H1 (cell line): ENCODE results near the gene PALM. TPM values are rescaled to one million over a fixed set of nuclear protein-coding genes. Genes with fewer than 3 reads are reported as not detected.
"Not testable (repeated sequence)": the region's sequence is repeated elsewhere in the genome, so short reads cannot be mapped to it uniquely, and the experiment has no call there.

Experiments
- CTCF ChIA-PET: fragments of 300-600 bp; sonication (Branson Sonifier 250); formaldehyde crosslinking; loops from one replicate; lab custom pipeline; 2021; ENCODE audit not compliant: partially characterized antibody; lab: Charles Lee
- POLR2A ChIA-PET: fragments of 300-600 bp; sonication (Branson Sonifier 250); formaldehyde crosslinking; loops from one replicate; lab custom pipeline; 2021; ENCODE audit warnings: inconsistent platforms; ENCODE audit not compliant: partially characterized antibody; lab: Charles Lee
- DNase-seq, 2 experiments: peaks; one replicate each; pipeline versions ENCODE4 v3.0.0 to v3.0.0-alpha.2; 2010 to 2022; ENCODE audit warnings: low spot score in 2 of 2, low read depth in 1 of 2, mixed read lengths in 1 of 2
- FAIRE-seq: peaks from 2 replicates; lab custom pipeline; 2011; peaks lifted over from hg19 to GRCh38; lab: Jason Lieb, UNC
- H2AFZ ChIP-seq: 2 replicates; pipeline ENCODE4 v1.8.1; 2012; ENCODE audit warnings: low read length, inconsistent platforms
- H2AK5ac ChIP-seq: 2 replicates; pipeline ENCODE4 v1.6.1; 2013; ENCODE audit warnings: low read depth, low read length
- H2BK120ac ChIP-seq: replicated peaks from 2 replicates; pipeline ENCODE3; 2013; ENCODE audit warnings: low read depth, low read length, inconsistent platforms
- H2BK12ac ChIP-seq: 2 replicates; pipeline ENCODE4 v1.6.1; 2013; ENCODE audit warnings: low read depth, low read length
- H2BK15ac ChIP-seq: 2 replicates; pipeline ENCODE4 v1.6.1; 2013; ENCODE audit warnings: low read length
- H2BK20ac ChIP-seq: 2 replicates; pipeline ENCODE4 v1.6.1; 2013; ENCODE audit warnings: low read length
- H2BK5ac ChIP-seq: 2 replicates; pipeline ENCODE4 v1.6.1; 2013; ENCODE audit warnings: low read depth, low read length
- H3K14ac ChIP-seq: 2 replicates; pipeline ENCODE4 v1.6.1; 2013; ENCODE audit warnings: inconsistent platforms; ENCODE audit not compliant: insufficient read length
- H3K18ac ChIP-seq: 2 replicates; pipeline ENCODE4 v1.6.1; 2013; ENCODE audit warnings: low read length; ENCODE audit errors: extremely low read depth
- H3K23ac ChIP-seq: 2 replicates; pipeline ENCODE4 v1.6.1; 2013; ENCODE audit warnings: inconsistent platforms; ENCODE audit not compliant: insufficient read length
- H3K23me2 ChIP-seq: 2 replicates; pipeline ENCODE4 v1.6.1; 2013; ENCODE audit warnings: low read depth, low read length
- H3K27ac ChIP-seq: 2 replicates; pipeline ENCODE4 v1.6.1; 2011; ENCODE audit warnings: low read depth, low read length, inconsistent platforms
- H3K27me3 ChIP-seq, 4 experiments: replicated peaks in 1 of 4; 1 replicate in 1 of 4; 2 replicates in 3 of 4; pipeline versions ENCODE4 v1.6.1 to v1.8.1; 2011 to 2013; ENCODE audit warnings: low read length in 3 of 4, mild to moderate bottlenecking in 3 of 4, inconsistent platforms in 2 of 4, mixed read lengths in 2 of 4, moderate library complexity in 1 of 4; ENCODE audit not compliant: control insufficient read depth in 3 of 4, insufficient read depth in 3 of 4; ENCODE audit errors: extremely low read depth in 1 of 4
- H3K36me3 ChIP-seq, 4 experiments: 2 replicates each; pipeline versions ENCODE4 v1.6.1 to v1.8.1; 2011 to 2013; ENCODE audit warnings: mild to moderate bottlenecking in 4 of 4, low read length in 3 of 4, moderate library complexity in 2 of 4, control low read depth in 1 of 4, inconsistent platforms in 1 of 4; ENCODE audit not compliant: insufficient read depth in 4 of 4, control insufficient read depth in 2 of 4
- H3K4ac ChIP-seq: replicated peaks from 2 replicates; pipeline ENCODE3; 2013; ENCODE audit warnings: low read length, low read depth, mixed read lengths, inconsistent platforms; ENCODE audit not compliant: insufficient read length
- H3K4me1 ChIP-seq, 4 experiments: replicated peaks in 1 of 4; 1 replicate in 1 of 4; 2 replicates in 3 of 4; pipeline versions ENCODE4 v1.6.1 to v1.8.1; 2011 to 2013; ENCODE audit warnings: low read length in 3 of 4, inconsistent platforms in 2 of 4, mixed read lengths in 1 of 4; ENCODE audit not compliant: insufficient read depth in 4 of 4, control insufficient read depth in 3 of 4
- H3K4me2 ChIP-seq, 2 experiments: 2 replicates each; pipeline versions ENCODE4 v1.6.1 to v1.8.1; 2011 to 2013; ENCODE audit warnings: low read depth in 2 of 2, low read length in 2 of 2, control low read depth in 1 of 2, inconsistent platforms in 1 of 2, mild to moderate bottlenecking in 1 of 2; ENCODE audit not compliant: insufficient read depth in 1 of 2
- H3K4me3 ChIP-seq, 4 experiments: fragments of 200-600, 300-600 bp in 1 of 4; sonication (generic), shearing (Covaris generic), sonication (Bioruptor Twin) in 1 of 4; 2 replicates each; pipeline versions ENCODE4 v1.5.1 to v1.8.1; 2011 to 2016; ENCODE audit warnings: low read length in 4 of 4, low read depth in 3 of 4, control low read depth in 2 of 4, inconsistent platforms in 2 of 4, mild to moderate bottlenecking in 2 of 4, mixed read lengths in 1 of 4, moderate library complexity in 1 of 4; ENCODE audit not compliant: insufficient read depth in 2 of 4; ENCODE audit errors: extremely low read depth in 1 of 4
- H3K56ac ChIP-seq: replicated peaks from 2 replicates; pipeline ENCODE3; 2013; ENCODE audit warnings: low read depth, mild to moderate bottlenecking, mixed read lengths, low read length, inconsistent platforms; ENCODE audit not compliant: insufficient read length
- H3K79me1 ChIP-seq: 2 replicates; pipeline ENCODE4 v1.6.1; 2013; ENCODE audit warnings: low read depth, low read length, control low read depth
- H3K79me2 ChIP-seq, 2 experiments: 2 replicates each; pipeline versions ENCODE4 v1.6.1 to v1.8.1; 2012 to 2013; ENCODE audit warnings: low read length in 2 of 2, mild to moderate bottlenecking in 2 of 2, inconsistent platforms in 1 of 2; ENCODE audit not compliant: insufficient read depth in 2 of 2, control insufficient read depth in 1 of 2
- H3K9ac ChIP-seq, 4 experiments: replicated peaks in 1 of 4; 1 replicate in 1 of 4; 2 replicates in 3 of 4; pipeline versions ENCODE4 v1.6.1 to v1.8.1; 2011 to 2013; ENCODE audit warnings: low read depth in 3 of 4, low read length in 3 of 4, control low read depth in 2 of 4, mild to moderate bottlenecking in 2 of 4, moderate library complexity in 2 of 4, inconsistent platforms in 1 of 4; ENCODE audit errors: extremely low read depth in 1 of 4
- H3K9me3 ChIP-seq, 2 experiments: 2 replicates each; pipeline versions ENCODE4 v1.6.1 to v1.8.1; 2012 to 2013; ENCODE audit warnings: mild to moderate bottlenecking in 2 of 2, moderate library complexity in 2 of 2, control low read depth in 1 of 2, inconsistent platforms in 1 of 2, low read depth in 1 of 2, low read length in 1 of 2, mixed read lengths in 1 of 2; ENCODE audit not compliant: insufficient read depth in 2 of 2
- H4K20me1 ChIP-seq, 2 experiments: replicated peaks in 1 of 2; 2 replicates each; pipeline versions ENCODE3 to v1.8.1; 2011 to 2013; ENCODE audit warnings: inconsistent platforms in 2 of 2, low read length in 2 of 2, mild to moderate bottlenecking in 1 of 2; ENCODE audit not compliant: insufficient read depth in 2 of 2, control insufficient read depth in 1 of 2
- H4K5ac ChIP-seq: 2 replicates; pipeline ENCODE4 v1.6.1; 2013; ENCODE audit warnings: low read length, low read depth, mixed read lengths, inconsistent platforms; ENCODE audit not compliant: insufficient read length
- H4K8ac ChIP-seq: 2 replicates; pipeline ENCODE4 v1.8.0; 2013; ENCODE audit warnings: mild to moderate bottlenecking, moderate library complexity, low read length, inconsistent platforms; ENCODE audit not compliant: insufficient read depth; ENCODE audit errors: extremely low read depth
- H4K91ac ChIP-seq: replicated peaks from 2 replicates; pipeline ENCODE3; 2013; ENCODE audit warnings: low read length, mixed read lengths, inconsistent platforms; ENCODE audit not compliant: insufficient read length
- KDM1A ChIP-seq: fragments of 200-600, 300-600 bp; sonication (generic); IDR thresholded peaks from 2 replicates; pipeline ENCODE4 v1.7.1; 2016; ENCODE audit warnings: mild to moderate bottlenecking, low read length, borderline replicate concordance
- POLR2AphosphoS5 ChIP-seq: IDR thresholded peaks from 2 replicates; pipeline ENCODE4 v1.6.1; 2011; ENCODE audit warnings: low read depth, low read length
- POU5F1 ChIP-seq: IDR thresholded peaks from 2 replicates; pipeline ENCODE4 v1.6.1; 2011; ENCODE audit warnings: low read depth, mild to moderate bottlenecking, low read length, moderate library complexity
- RAD21 ChIP-seq, 2 experiments: IDR thresholded peaks in 1 of 2; conservative IDR thresholded peaks in 1 of 2; 2 replicates each; pipeline ENCODE4 v1.6.1; 2011; ENCODE audit warnings: low read depth in 2 of 2, low read length in 2 of 2, improper control_type of control experiment in 1 of 2, inconsistent platforms in 1 of 2, mild to moderate bottlenecking in 1 of 2, moderate library complexity in 1 of 2
- RXRA ChIP-seq: IDR thresholded peaks from 2 replicates; pipeline ENCODE4 v1.6.1; 2011; ENCODE audit warnings: low read depth, mild to moderate bottlenecking, low read length, moderate library complexity; ENCODE audit not compliant: insufficient read depth
- TAF1 ChIP-seq: IDR thresholded peaks from 2 replicates; pipeline ENCODE4 v1.6.1; 2011; ENCODE audit warnings: mild to moderate bottlenecking, low read depth, low read length
- WGBS, 2 experiments: shearing (Covaris generic) in 1 of 2; methylation state at CpG; one replicate each; pipeline versions ENCODE4 v1.1.6 to v1.1.7; 2013 to 2015; ENCODE audit warnings: low lambda C conversion rate in 2 of 2, mixed read lengths in 2 of 2, inconsistent platforms in 1 of 2, low coverage in 1 of 2, missing lambda C conversion rate in 1 of 2; ENCODE audit not compliant: insufficient replicate concordance in 2 of 2, insufficient coverage in 1 of 2, insufficient read length in 1 of 2; ENCODE audit errors: extremely low coverage in 1 of 2, missing lambda C conversion rate in 1 of 2; 5-methylcytosine and 5-hydroxymethylcytosine counted together
- polyA plus RNA-seq, 7 experiments: library from polyadenylated mRNA; depleted of rRNA in 3 of 7; stranded (reverse) in 5 of 7; unstranded in 2 of 7; fragments of >200 nt in 5 of 7; fragments of 200-250 nt in 2 of 7; gene quantifications; 1 replicate in 5 of 7; 2 replicates in 1 of 7; 4 replicates in 1 of 7; pipeline versions ENCODE4 v1.2.1 to v1.2.3, GENCODE V29; 2011 to 2013; ENCODE audit warnings: missing spikeins in 2 of 7, mixed read lengths in 2 of 7
- total RNA-seq: library from RNA; stranded (reverse); fragmentation: NEBNext Ultra II Directional; extraction: Animal tissue kit (Norgen Biotek cat#: 25700); gene quantifications from 2 replicates; pipeline ENCODE4 v1.2.1, GENCODE V29; 2021

PALM gene
- total and polyA plus RNA-seq, 2 of the 8 experiments (the other 6 are each of a cell fraction or from before 2014, with no cell fraction given): 5.7 to 16.5 TPM

DNA sequence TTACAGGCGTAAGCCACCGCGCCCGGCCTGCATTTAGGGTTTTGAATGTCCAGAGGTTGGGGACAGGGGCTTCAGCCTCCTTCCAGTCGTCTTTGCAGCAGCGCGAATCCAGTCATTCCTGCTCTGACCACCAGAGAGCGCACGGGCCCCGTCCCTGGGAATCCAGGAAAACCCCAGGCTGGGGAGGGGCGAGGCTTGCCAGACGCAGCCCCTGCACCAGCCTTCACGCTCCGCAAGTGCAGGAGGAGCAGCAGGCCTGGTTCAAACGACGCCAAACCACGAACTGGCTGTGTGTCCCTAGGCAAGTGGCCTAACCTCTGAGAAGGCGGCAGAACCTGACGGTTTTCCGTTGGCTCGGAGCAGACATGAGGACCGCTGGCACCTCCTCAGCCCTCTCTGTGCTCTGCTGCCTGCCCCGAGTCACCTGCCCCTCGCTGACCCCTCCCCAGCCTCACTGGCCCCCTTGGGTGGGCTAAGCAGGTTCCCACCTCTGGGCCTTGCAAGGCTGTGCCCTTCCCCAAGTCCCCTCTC is 43.8 kb upstream of the PALM start (continued):
- no peak for TF ChIP-seq POU5F1
- TF ChIP-seq POLR2AphosphoS5: no peak
- no peak for TF ChIP-seq KDM1A
- TF ChIP-seq RAD21 (IDR thresholded peaks at IDR 0.05 in 1 of 2, conservative IDR thresholded peaks at IDR 0.05 in 1 of 2; ENCODE audit: low read depth in 2 of 2, low read length in 2 of 2): peak; percentile 98
- TF ChIP-seq TAF1: no peak
- TF ChIP-seq RXRA: no peak

GRCh38 chr19:666985-667573 is 41.7 kb upstream of the PALM start:
- not testable (repeated sequence) for H2BK12ac ChIP-seq, H2BK15ac ChIP-seq, H3K79me1 ChIP-seq, H4K20me1 ChIP-seq, FAIRE-seq, H3K36me3 ChIP-seq, H2BK5ac ChIP-seq, H3K23me2 ChIP-seq, H3K4me1 ChIP-seq, H2AK5ac ChIP-seq, H3K18ac ChIP-seq, H2BK120ac ChIP-seq, H2AFZ ChIP-seq, DNase-seq, H3K27ac ChIP-seq, H3K4ac ChIP-seq, H3K56ac ChIP-seq, H3K79me2 ChIP-seq, H3K23ac ChIP-seq, H3K4me2 ChIP-seq, H3K4me3 ChIP-seq, H4K5ac ChIP-seq, H2BK20ac ChIP-seq, H4K8ac ChIP-seq, H3K27me3 ChIP-seq, H3K9ac ChIP-seq, H3K14ac ChIP-seq, H4K91ac ChIP-seq, H3K9me3 ChIP-seq
- ChIA-PET CTCF (interaction anchor here (0.6 to 1.6 kb wide), 10 partner anchors 38 to 436 kb away, joined by 3 to 7 read pairs (median 4); no protein-coding TSS in a partner anchor), POLR2A (interaction anchor here (1.1 to 1.6 kb wide), 3 partner anchors 12 to 89 kb away, joined by 3 to 5 read pairs (median 3); no protein-coding TSS in a partner anchor)
- WGBS, 2 experiments: 80% methylated on average over 18 of the region's 38 CpGs; no CpG with 5 or more reads in 1 of the 2 experiments
